GM18508 (cell line): ENCODE data around the gene ZXDC.

Source experiments
- ATAC-seq: cut with Tn5 transposase; IDR thresholded peaks from one replicate; pipeline ENCODE4 v1.9.1; 2021; ENCODE audit warnings: moderate number of reproducible peaks; ENCODE audit not compliant: insufficient read depth, unreplicated experiment

ZXDC gene

GRCh38 chr3:126476166-126477060 lies 722 bp upstream of the ZXDC start:
- no peak for ATAC-seq

- ATAC-seq = no peak
Observed at GRCh38 chr3:126474498-126475412, 936 bp downstream of the ZXDC start.

- ATAC-seq = no peak
Observed at GRCh38 chr3:126473292-126474168, 2.2 kb downstream of the ZXDC start.

GRCh38 chr3:126472277-126473006 lies 3.2 kb downstream of the ZXDC start:
- no peak for ATAC-seq

GRCh38 chr3:126469479-126469878 lies 6.2 kb downstream of the ZXDC start:
- no peak for ATAC-seq

- ATAC-seq = no peak
Observed at GRCh38 chr3:126468028-126468891, 7.4 kb downstream of the ZXDC start.

GRCh38 chr3:126467611-126467955 lies 8.1 kb downstream of the ZXDC start:
- no peak for ATAC-seq

GRCh38 chr3:126466886-126467610 lies 8.6 kb downstream of the ZXDC start:
- ATAC-seq = no peak

GRCh38 chr3:126465928-126466544 lies 9.7 kb downstream of the ZXDC start:
- ATAC-seq = no peak

- no peak for ATAC-seq
Observed at GRCh38 chr3:126464997-126465396, 10.7 kb downstream of the ZXDC start.

GRCh38 chr3:126464494-126464893 lies 11.2 kb downstream of the ZXDC start:
- no peak for ATAC-seq

GRCh38 chr3:126464093-126464492 lies 11.6 kb downstream of the ZXDC start:
- ATAC-seq = no peak

- no peak for ATAC-seq
Observed at GRCh38 chr3:126463521-126463920, 12.2 kb downstream of the ZXDC start.

GRCh38 chr3:126461450-126462070 lies 14.1 kb downstream of the ZXDC start:
- no peak for ATAC-seq

GRCh38 chr3:126460381-126460780 lies 15.3 kb downstream of the ZXDC start:
- no peak for ATAC-seq

GRCh38 chr3:126459763-126460127 lies 15.9 kb downstream of the ZXDC start:
- ATAC-seq = no peak

- ATAC-seq = no peak
Observed at GRCh38 chr3:126459111-126459762, 16.5 kb downstream of the ZXDC start.
